GM18870 (cell line): Measurements from ENCODE around the gene ARHGAP4.

ENCODE experiments used
- ATAC-seq: cut with Tn5 transposase; IDR thresholded peaks from one replicate; pipeline ENCODE4 v1.9.1; 2021; ENCODE audit warnings: moderate library complexity; ENCODE audit not compliant: unreplicated experiment

ARHGAP4 gene

DNA sequence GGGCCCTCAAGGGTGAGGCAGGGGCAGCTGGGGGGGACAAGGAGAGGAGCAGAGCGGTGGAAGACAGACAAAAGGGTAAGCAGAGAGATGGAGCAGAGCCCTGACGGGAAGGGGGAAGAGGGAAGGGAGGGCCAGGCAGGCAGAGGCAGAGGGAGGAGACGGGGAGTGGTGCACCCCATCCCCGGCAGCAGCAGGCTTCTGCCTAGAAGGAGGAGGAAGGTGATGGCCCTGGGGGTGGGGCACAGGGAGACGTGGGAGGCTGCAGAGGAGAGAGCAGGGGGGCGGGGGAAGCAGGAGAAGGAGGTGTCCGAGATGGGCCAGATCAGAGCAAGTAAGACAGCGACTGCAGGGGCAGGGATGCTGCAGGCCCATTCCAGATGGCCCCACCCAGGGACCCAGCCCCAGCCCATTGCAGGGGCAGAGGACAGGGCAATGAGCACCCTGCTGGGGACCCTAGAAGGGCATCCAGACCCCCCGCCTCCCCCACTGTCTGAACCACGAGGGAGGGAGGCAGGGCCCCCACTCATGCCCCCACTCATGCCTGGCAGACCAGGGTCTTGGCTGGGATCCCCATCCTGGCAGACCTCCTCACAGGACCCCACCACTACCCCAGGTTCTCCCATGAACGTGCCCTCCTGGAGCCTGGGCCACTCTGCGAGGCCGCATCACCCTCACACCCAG, 42.8 kb downstream of the ARHGAP4 start:
- ATAC-seq: no peak

DNA sequence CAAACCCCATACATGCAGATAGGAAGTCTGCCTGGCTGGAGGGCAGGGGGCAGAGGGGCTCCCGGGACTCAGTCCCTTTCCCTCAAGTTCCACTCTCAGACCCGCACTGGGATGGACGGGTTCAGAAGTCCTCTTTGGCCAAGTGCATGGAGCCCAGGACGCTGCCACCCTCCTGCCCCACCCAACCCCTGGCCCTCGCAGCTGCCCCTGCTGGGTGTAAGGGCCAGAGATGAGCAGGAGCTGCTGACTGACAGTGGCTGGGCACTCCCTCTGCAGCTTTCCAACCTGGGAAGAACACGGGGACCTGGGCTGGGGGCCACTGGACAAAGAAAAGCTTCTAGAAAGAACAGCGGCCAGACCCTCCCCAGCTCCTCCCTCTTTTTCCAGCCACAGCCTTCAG, 43.5 kb downstream of the ARHGAP4 start:
- no peak for ATAC-seq

GRCh38 chrX:153882086-153882498, 44.0 kb downstream of the ARHGAP4 start:
- no peak for ATAC-seq

- ATAC-seq: no peak
Observed at GRCh38 chrX:153881281-153881680, 44.8 kb downstream of the ARHGAP4 start.

DNA sequence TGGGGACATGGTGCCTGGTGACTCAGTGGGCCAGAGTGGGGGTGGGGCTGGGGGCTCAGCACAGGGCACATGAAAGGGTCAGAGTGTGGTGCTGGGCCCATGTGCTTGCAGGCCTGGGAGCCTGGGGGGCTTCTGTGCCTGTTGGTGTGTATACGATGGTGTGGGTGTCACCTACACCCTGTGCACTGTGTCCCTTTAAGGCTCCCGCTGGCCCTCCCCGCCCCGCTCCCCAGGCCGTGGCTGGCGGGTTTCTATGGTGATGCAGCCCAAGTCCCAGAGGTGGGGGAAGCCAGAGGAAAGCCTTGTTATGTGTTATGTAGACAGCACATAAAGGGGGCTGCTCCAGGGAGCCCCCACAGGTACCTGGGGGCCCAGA, 45.6 kb downstream of the ARHGAP4 start:
- no peak for ATAC-seq

DNA sequence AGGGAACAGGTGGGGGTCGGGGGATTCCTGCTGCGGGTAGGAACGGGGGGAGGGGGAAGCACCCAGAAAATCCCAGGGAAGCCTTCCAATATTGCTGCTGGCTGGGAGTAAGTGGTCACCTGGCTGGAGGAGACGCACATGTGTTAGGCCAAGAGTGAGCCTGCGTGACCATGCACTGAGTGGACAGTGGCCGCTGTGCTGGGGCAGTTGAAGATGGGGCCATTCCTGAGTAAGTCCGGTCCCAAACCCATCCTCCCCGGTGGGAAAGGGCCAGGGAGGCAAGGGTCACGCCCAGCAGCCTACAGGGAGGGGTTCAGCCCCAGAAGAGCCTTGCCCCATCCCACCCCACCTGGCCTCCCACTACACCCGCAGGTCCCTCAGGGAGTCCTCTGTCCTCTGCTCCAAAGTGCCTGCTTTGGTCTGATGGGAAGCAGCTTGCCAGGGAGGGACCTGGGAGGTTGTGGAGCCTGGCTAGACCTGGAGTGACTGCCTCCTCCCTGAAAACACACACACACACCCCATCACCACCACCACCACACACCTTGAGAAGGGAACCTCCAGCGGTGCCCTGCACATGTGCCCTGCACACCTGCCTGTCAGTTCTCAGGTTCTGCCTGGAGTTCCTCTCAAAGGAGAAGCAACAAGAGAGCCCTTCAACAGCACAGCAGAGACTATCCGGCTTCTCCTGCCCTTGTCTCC, 46.2 kb downstream of the ARHGAP4 start:
- ATAC-seq: no peak

GRCh38 chrX:153878969-153879653, 47.0 kb downstream of the ARHGAP4 start:
- no peak for ATAC-seq

GRCh38 chrX:153878345-153878744, 47.7 kb downstream of the ARHGAP4 start:
- ATAC-seq: no peak

- no peak for ATAC-seq
Observed at GRCh38 chrX:153877571-153878261, 48.3 kb downstream of the ARHGAP4 start.

DNA sequence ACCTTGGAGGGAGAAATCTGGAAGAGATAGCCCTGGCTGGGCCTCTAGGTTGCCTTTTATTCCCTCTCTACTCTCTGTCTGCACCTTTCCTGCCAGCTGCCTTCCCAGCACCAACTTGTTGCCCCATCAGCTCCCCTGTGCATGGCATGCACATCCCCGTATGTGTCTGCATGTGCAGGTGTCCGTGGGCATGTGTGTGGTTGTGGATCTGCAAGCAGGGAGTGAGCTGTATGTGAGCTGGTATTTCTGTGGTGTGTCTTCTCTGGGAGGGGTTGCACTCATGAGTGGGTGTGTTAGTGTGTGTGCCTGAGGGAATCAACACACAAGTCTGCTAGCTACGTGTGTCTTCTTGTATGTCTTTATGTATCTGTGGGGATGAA, 50.0 kb downstream of the ARHGAP4 start:
- ATAC-seq: no peak

GRCh38 chrX:153875391-153876111, 50.5 kb downstream of the ARHGAP4 start:
- ATAC-seq: no peak

GRCh38 chrX:153874366-153875125, 51.5 kb downstream of the ARHGAP4 start:
- ATAC-seq: no peak

DNA sequence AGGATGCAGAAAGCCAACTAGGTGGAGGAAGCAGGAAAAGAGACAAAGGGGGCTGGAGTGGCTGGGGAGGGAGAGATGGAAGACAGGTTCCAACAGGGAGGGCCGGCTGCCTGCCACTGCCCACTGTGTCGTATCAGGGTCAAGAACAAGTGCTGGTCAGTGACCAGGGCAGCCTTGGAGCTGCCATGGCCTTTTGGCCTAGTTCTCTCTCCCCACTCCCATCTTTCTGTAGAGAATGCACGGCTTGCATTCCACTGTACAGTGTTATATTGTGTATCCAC, 52.0 kb downstream of the ARHGAP4 start:
- no peak for ATAC-seq

GRCh38 chrX:153873282-153874084, 52.6 kb downstream of the ARHGAP4 start:
- no peak for ATAC-seq

GRCh38 chrX:153871946-153872878, 53.9 kb downstream of the ARHGAP4 start:
- no peak for ATAC-seq

GRCh38 chrX:153871451-153871850, 54.6 kb downstream of the ARHGAP4 start:
- ATAC-seq: no peak

DNA sequence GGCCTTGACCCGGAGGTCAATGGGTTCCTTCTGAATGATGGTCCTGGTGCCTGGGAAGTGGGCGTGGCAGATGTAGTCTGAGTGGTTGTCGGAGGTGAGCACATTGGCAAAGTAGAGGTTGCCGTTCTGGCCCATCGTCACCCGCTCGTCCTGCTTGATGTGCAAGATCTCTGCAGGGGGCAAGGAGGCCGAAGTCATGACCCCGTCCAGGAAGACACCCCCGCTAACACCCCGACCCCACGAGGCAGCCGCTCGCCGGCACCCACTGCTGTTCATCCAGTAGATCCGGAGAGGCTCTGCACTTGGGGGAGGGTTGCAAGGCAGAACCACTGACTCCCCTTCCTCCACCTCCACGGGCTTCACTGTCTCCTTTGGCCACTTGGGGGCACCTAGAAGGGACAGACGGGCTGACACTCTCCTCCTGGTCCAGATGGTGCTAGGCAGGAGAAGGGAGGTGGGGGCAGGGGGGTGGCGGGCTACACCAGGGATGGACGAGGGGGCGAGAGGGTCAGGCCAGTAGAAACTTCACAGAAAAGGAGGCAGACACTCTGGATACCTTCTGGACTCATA, 55.2 kb downstream of the ARHGAP4 start:
- ATAC-seq: no peak

GRCh38 chrX:153870288-153870690, 55.8 kb downstream of the ARHGAP4 start:
- no peak for ATAC-seq
